Gastroesophageal sphincter (tissue), 3 donors: Measurements from ENCODE around the gene OPCML.

Source experiments
- POLR2A ChIP-seq, 2 donors: fragments of 450-650 bp; IDR thresholded peaks; one replicate each; pipeline ENCODE4 v1.6.1; 2017; ENCODE audit warnings: antibody characterized with exemption in 2 of 2, mild to moderate bottlenecking in 2 of 2, moderate library complexity in 1 of 2
- TF ChIP-seq, protein P1 (sequence below), 4 experiments: fragments of 200-600 bp in 2 of 4; fragments of 450-650 bp in 2 of 4; sonication (generic) in 1 of 4; IDR thresholded peaks; one replicate each; pipeline ENCODE4 v1.5.1; 2017 to 2019; ENCODE audit warnings: antibody characterized with exemption in 4 of 4, mild to moderate bottlenecking in 2 of 4, moderate library complexity in 2 of 4

DNA sequence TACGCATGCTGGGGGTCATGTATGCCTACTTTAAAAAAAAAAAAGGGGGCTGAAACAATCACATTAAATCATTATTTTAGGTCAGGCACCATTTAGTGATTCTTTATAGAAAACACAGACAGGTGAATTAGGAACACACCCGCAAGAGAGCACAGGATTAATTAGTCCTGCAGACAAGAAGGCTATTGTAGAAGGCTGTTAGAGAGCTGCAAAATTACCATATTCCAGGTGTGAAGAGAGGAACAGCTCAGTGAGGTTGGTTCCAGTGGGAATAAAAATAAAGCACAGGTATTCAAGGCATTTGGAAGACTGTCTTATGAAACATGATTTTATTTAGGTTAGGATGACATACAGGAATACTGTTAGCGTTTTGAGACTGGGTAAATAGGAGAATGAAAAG lies 649.1 kb downstream of the OPCML start:
- TF ChIP-seq, protein P1, sequence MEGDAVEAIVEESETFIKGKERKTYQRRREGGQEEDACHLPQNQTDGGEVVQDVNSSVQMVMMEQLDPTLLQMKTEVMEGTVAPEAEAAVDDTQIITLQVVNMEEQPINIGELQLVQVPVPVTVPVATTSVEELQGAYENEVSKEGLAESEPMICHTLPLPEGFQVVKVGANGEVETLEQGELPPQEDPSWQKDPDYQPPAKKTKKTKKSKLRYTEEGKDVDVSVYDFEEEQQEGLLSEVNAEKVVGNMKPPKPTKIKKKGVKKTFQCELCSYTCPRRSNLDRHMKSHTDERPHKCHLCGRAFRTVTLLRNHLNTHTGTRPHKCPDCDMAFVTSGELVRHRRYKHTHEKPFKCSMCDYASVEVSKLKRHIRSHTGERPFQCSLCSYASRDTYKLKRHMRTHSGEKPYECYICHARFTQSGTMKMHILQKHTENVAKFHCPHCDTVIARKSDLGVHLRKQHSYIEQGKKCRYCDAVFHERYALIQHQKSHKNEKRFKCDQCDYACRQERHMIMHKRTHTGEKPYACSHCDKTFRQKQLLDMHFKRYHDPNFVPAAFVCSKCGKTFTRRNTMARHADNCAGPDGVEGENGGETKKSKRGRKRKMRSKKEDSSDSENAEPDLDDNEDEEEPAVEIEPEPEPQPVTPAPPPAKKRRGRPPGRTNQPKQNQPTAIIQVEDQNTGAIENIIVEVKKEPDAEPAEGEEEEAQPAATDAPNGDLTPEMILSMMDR (IDR thresholded peaks at IDR 0.05) = no peak
- no peak for TF ChIP-seq POLR2A (IDR thresholded peaks at IDR 0.05)
